GM12878 (cell line): ENCODE measurements around the gene PRR7. TPM values are rescaled to one million over a fixed set of nuclear protein-coding genes. Genes with fewer than 3 reads are reported as not detected.

Experiments used
- ATF2 ChIP-seq: IDR thresholded peaks from 2 replicates; pipeline ENCODE4 v1.6.1; 2012; ENCODE audit warnings: low read length, inconsistent platforms
- BCL11A ChIP-seq: IDR thresholded peaks from 2 replicates; pipeline ENCODE4 v1.6.1; 2011; ENCODE audit warnings: low read depth, low read length
- BHLHE40 ChIP-seq, 2 experiments: fragments of 450-650 bp in 1 of 2; IDR thresholded peaks; 2 replicates each; pipeline ENCODE4 v1.6.1; 2011 to 2017; ENCODE audit warnings: low read depth in 2 of 2, borderline replicate concordance in 1 of 2, improper control_type of control experiment in 1 of 2, low read length in 1 of 2, mild to moderate bottlenecking in 1 of 2
- ETV6 ChIP-seq, 2 experiments: fragments of 450-650 bp in 1 of 2; IDR thresholded peaks in 1 of 2; conservative IDR thresholded peaks in 1 of 2; 2 replicates each; pipeline ENCODE4 v1.6.1; 2014; ENCODE audit warnings: antibody characterized with exemption in 1 of 2, borderline replicate concordance in 1 of 2, low read depth in 1 of 2, mild to moderate bottlenecking in 1 of 2, moderate library complexity in 1 of 2
- IRF4 ChIP-seq: IDR thresholded peaks from 2 replicates; pipeline ENCODE4 v1.6.1; 2011; ENCODE audit warnings: low read depth, low read length
- MEF2A ChIP-seq: IDR thresholded peaks from 2 replicates; pipeline ENCODE4 v1.6.1; 2011; ENCODE audit warnings: low read depth, mild to moderate bottlenecking, low read length, moderate library complexity; ENCODE audit not compliant: insufficient read depth
- MXI1 ChIP-seq: fragments of 150-350 bp; IDR thresholded peaks from 2 replicates; pipeline ENCODE4 v1.6.1; 2011; ENCODE audit warnings: low read depth, mild to moderate bottlenecking, inconsistent platforms, low read length, improper control_type of control experiment
- NR2F1 ChIP-seq: fragments of 450-650 bp; conservative IDR thresholded peaks from 2 replicates; pipeline ENCODE4 v1.6.1; 2017; ENCODE audit warnings: mild to moderate bottlenecking
- PRDM15 ChIP-seq: fragments of 450-650 bp; formaldehyde crosslinking; IDR thresholded peaks from 2 replicates; pipeline ENCODE4 v1.4.0; 2020; ENCODE audit warnings: mild to moderate bottlenecking, moderate library complexity
- RELB ChIP-seq: fragments of 450-650 bp; IDR thresholded peaks from 2 replicates; pipeline ENCODE4 v1.6.1; 2017; ENCODE audit warnings: low read depth, mild to moderate bottlenecking, moderate library complexity
- RFX5 ChIP-seq: IDR thresholded peaks from 2 replicates; pipeline ENCODE4 v1.6.1; 2011; ENCODE audit warnings: low read depth, low read length, improper control_type of control experiment
- SP1 ChIP-seq: IDR thresholded peaks from one replicate; pipeline ENCODE4 v1.6.1; 2011; ENCODE audit warnings: low read depth, low read length
- SUPT20H ChIP-seq: IDR thresholded peaks from 2 replicates; pipeline ENCODE4 v1.6.1; 2011; ENCODE audit warnings: low read depth, mild to moderate bottlenecking, low read length, moderate library complexity, borderline replicate concordance; ENCODE audit not compliant: control insufficient read depth
- USF1 ChIP-seq: IDR thresholded peaks from 2 replicates; pipeline ENCODE4 v1.6.1; 2011; ENCODE audit warnings: borderline replicate concordance, low read depth, mild to moderate bottlenecking, moderate library complexity, mixed read lengths, low read length; ENCODE audit not compliant: insufficient read depth; ENCODE audit errors: extremely low read length
- polyA plus RNA-seq, 11 experiments: library from polyadenylated mRNA; depleted of rRNA in 4 of 11; unstranded in 6 of 11; stranded (reverse) in 5 of 11; fragments of >200 nt; fragmentation: Nextera tagmentation in 4 of 11; fragmentation: Illumina TruSeq in 1 of 11; extraction: Ambion mirVana in 4 of 11; extraction: Trizol in 1 of 11; gene quantifications; 1 replicate in 1 of 11; 2 replicates in 10 of 11; pipeline versions ENCODE4 v1.2.1 to v1.2.3, GENCODE V29; 2011 to 2016; ENCODE audit warnings: inconsistent platforms in 2 of 11, missing spikeins in 2 of 11, low read depth in 1 of 11
- total RNA-seq, 4 experiments: library from RNA; depleted of rRNA in 3 of 4; stranded (reverse); fragments of >200 nt in 3 of 4; fragmentation: Illumina TruSeq in 1 of 4; extraction: Trizol in 1 of 4; gene quantifications; 2 replicates each; pipeline versions ENCODE4 v1.2.1 to v1.2.3, GENCODE V29; 2013 to 2021
- TF ChIP-seq, protein P1 (sequence below): fragments of 450-650 bp; IDR thresholded peaks from 2 replicates; pipeline ENCODE4 v1.6.1; 2016; ENCODE audit warnings: mild to moderate bottlenecking
- TF ChIP-seq, protein P2 (sequence below): IDR thresholded peaks from 2 replicates; pipeline ENCODE4 v1.6.1; 2012; ENCODE audit warnings: low read depth, low read length, improper control_type of control experiment

The PRR7 gene
- total and polyA plus RNA-seq, 10 of the 15 experiments (the other 5 are each of a cell fraction or from before 2014, with no cell fraction given): 0.09 to 18.8 (median 4.6) TPM; not detected in 2

- TF ChIP-seq PRDM15 (CRISPR knock-in tag) (no peak), SUPT20H (no peak), RFX5 (0 out of 2 replicates have a peak, but pooled peaks have one; percentile 5), ETV6 (conservative IDR thresholded peaks at IDR 0.05 in 1 of 2, IDR thresholded peaks at IDR 0.05 in 1 of 2; ENCODE audit: borderline replicate concordance in 1 of 2, low read depth in 1 of 2) (no peak), BCL11A (peak; percentile 93), ATF2 (no peak), BHLHE40 (IDR thresholded peaks at IDR 0.05; ENCODE audit: borderline replicate concordance in 1 of 2, low read depth in 2 of 2, low read length in 1 of 2) (peak; percentile 51 to 82; a peak in 3 of 4 replicates), IRF4 (peak; percentile 67), MEF2A (no peak), SP1 (peak; percentile 50), RELB (peak; percentile 97), MXI1 (peak; percentile 68), USF1 (no peak), NR2F1 (peak; percentile 97)
- TF ChIP-seq, protein P1, sequence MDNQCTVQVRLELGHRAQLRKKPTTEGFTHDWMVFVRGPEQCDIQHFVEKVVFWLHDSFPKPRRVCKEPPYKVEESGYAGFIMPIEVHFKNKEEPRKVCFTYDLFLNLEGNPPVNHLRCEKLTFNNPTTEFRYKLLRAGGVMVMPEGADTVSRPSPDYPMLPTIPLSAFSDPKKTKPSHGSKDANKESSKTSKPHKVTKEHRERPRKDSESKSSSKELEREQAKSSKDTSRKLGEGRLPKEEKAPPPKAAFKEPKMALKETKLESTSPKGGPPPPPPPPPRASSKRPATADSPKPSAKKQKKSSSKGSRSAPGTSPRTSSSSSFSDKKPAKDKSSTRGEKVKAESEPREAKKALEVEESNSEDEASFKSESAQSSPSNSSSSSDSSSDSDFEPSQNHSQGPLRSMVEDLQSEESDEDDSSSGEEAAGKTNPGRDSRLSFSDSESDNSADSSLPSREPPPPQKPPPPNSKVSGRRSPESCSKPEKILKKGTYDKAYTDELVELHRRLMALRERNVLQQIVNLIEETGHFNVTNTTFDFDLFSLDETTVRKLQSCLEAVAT: peak; percentile 86
- TF ChIP-seq, protein P2, sequence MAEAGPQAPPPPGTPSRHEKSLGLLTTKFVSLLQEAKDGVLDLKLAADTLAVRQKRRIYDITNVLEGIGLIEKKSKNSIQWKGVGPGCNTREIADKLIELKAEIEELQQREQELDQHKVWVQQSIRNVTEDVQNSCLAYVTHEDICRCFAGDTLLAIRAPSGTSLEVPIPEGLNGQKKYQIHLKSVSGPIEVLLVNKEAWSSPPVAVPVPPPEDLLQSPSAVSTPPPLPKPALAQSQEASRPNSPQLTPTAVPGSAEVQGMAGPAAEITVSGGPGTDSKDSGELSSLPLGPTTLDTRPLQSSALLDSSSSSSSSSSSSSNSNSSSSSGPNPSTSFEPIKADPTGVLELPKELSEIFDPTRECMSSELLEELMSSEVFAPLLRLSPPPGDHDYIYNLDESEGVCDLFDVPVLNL: no peak
Measured at GRCh38 chr5:177501874-177502678, 55.5 kb downstream of the PRR7 start (continued).
